Gastroesophageal sphincter (tissue), 4 donors: ENCODE measurements around the gene CCT6B. TPM values are rescaled to one million over a fixed set of nuclear protein-coding genes. Genes with fewer than 3 reads are reported as not detected.

Experiments used
- ATAC-seq: fragments of 150-250 bp; one replicate; pipeline ENCODE4 v1.9.1; 2016; ENCODE audit warnings: mild to moderate bottlenecking, moderate library complexity
- H3K27ac ChIP-seq, 4 donors: fragments of 200-600 bp; sonication (generic) in 3 of 4; 1 replicate in 3 of 4; 2 replicates in 1 of 4; pipeline ENCODE4 v1.5.1; 2016 to 2019
- H3K27me3 ChIP-seq: fragments of 200-600 bp; sonication (generic); one replicate; pipeline ENCODE4 v1.5.1; 2019
- H3K36me3 ChIP-seq, 2 donors: fragments of 200-600 bp; sonication (generic); one replicate each; pipeline ENCODE4 v1.5.1; 2019; ENCODE audit warnings: control low read depth in 1 of 2
- H3K4me1 ChIP-seq, 3 donors: fragments of 200-600 bp; sonication (generic); 1 replicate in 2 of 3; 2 replicates in 1 of 3; pipeline ENCODE4 v1.5.1; 2016 to 2019; ENCODE audit warnings: control low read depth in 2 of 3
- H3K4me3 ChIP-seq, 2 donors: fragments of 200-600 bp; sonication (generic); one replicate each; pipeline ENCODE4 v1.5.1; 2019; ENCODE audit warnings: mild to moderate bottlenecking in 1 of 2, moderate library complexity in 1 of 2
- H3K9me3 ChIP-seq, 3 donors: fragments of 200-600 bp; sonication (generic); one replicate each; pipeline ENCODE4 v1.5.1; 2017 to 2019; ENCODE audit warnings: control low read depth in 2 of 3
- EP300 ChIP-seq: sonication (generic); formaldehyde crosslinking; IDR thresholded peaks from one replicate; pipeline ENCODE4 v1.6.1; 2017; ENCODE audit warnings: antibody characterized with exemption, mild to moderate bottlenecking
- POLR2A ChIP-seq, 2 donors: fragments of 450-650 bp; IDR thresholded peaks; one replicate each; pipeline ENCODE4 v1.6.1; 2017; ENCODE audit warnings: antibody characterized with exemption in 2 of 2, mild to moderate bottlenecking in 2 of 2, moderate library complexity in 1 of 2
- POLR2AphosphoS5 ChIP-seq: sonication (generic); formaldehyde crosslinking; IDR thresholded peaks from one replicate; pipeline ENCODE4 v1.6.1; 2017; ENCODE audit warnings: antibody characterized with exemption
- WGBS, 2 donors: methylation state at CpG; one replicate each; pipeline ENCODE4 v1.1.5; 2018; ENCODE audit warnings: low coverage in 1 of 2; 5-methylcytosine and 5-hydroxymethylcytosine counted together
- total RNA-seq, 4 donors: library from RNA; depleted of rRNA; stranded (reverse); fragments of >200 nt; gene quantifications; one replicate each; pipeline ENCODE4 v1.1.0, GENCODE V29; 2016
- TF ChIP-seq, protein P1 (sequence below), 4 experiments: fragments of 200-600 bp in 2 of 4; fragments of 450-650 bp in 2 of 4; sonication (generic) in 1 of 4; IDR thresholded peaks; one replicate each; pipeline ENCODE4 v1.5.1; 2017 to 2019; ENCODE audit warnings: antibody characterized with exemption in 4 of 4, mild to moderate bottlenecking in 2 of 4, moderate library complexity in 2 of 4

CCT6B gene
- total RNA-seq, 4 donors from 2014 or later, result 2.5 to 4.0 (median 2.8) TPM

DNA sequence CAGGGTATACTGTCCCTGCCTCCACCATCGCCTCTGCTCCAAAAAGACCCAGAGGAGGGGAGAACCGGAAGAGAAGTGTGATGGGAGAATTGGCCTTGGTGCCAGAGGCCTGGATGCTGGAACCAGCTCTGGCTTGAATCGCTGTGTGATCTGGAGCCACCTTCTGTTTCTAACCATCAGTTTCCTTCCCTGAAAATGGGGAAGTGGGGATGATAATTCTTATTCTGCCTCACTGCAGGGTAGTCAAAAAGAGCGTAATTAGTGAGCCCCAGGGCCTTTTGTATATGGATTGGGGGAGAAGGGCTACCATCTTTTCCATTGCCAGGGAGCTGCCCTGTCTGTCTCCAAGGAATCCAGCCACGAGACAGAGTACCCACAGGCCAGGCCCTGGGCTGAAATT is 52.2 kb downstream of the CCT6B start:
- no peak for TF ChIP-seq EP300
- TF ChIP-seq, protein P1, sequence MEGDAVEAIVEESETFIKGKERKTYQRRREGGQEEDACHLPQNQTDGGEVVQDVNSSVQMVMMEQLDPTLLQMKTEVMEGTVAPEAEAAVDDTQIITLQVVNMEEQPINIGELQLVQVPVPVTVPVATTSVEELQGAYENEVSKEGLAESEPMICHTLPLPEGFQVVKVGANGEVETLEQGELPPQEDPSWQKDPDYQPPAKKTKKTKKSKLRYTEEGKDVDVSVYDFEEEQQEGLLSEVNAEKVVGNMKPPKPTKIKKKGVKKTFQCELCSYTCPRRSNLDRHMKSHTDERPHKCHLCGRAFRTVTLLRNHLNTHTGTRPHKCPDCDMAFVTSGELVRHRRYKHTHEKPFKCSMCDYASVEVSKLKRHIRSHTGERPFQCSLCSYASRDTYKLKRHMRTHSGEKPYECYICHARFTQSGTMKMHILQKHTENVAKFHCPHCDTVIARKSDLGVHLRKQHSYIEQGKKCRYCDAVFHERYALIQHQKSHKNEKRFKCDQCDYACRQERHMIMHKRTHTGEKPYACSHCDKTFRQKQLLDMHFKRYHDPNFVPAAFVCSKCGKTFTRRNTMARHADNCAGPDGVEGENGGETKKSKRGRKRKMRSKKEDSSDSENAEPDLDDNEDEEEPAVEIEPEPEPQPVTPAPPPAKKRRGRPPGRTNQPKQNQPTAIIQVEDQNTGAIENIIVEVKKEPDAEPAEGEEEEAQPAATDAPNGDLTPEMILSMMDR (IDR thresholded peaks at IDR 0.05), result no peak
- WGBS, 2 donors, result 73 to 83% methylated on average over 2 to 4 of the region's 5 CpGs
- ATAC-seq, result no peak
- no peak overlapping the region for H3K4me3 ChIP-seq
- no peaks in the 10 kb centered on the region for H3K9me3 ChIP-seq
- H3K27ac ChIP-seq, result no peak overlapping the region
- no peaks in the 10 kb centered on the region for H3K4me1 ChIP-seq
- no peaks in the 10 kb centered on the region for H3K27me3 ChIP-seq
- no peaks in the 10 kb centered on the region for H3K36me3 ChIP-seq

DNA sequence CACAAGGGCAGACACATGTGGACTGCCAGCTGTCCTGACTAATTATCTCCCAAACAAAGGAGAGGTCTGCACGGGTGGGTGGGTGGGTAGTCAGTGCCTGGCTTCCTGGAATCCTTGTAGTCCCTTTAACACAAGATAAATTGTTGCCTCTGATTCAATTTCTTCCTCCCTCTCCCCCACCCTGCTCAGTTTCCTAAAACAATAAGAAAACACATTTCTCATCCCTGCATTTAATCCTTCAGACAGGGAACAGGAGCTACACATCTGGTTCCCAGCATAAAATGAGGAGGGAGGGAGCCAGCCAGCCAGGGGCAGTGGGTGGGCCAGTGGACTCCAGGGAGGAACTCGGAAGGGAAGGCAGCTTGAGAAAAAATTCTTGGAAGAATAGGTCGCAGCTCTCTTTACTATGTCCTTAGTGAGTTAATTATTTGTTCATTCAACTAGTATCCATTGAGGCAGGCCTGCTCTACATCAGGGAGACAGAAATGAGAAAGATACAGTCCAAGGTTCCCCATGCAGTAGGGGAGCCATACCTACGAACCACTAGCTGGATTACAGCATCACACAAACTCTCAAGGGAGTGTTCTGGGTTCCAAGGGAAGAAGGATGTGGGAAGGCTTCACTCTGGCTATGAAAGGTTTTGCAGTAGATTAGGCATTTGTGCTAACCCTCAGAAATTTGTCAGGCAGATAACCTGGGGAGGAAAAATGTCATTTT is 58.3 kb downstream of the CCT6B start:
- TF ChIP-seq EP300, result no peak
- TF ChIP-seq, protein P1 (IDR thresholded peaks at IDR 0.05), result no peak
- TF ChIP-seq POLR2A (IDR thresholded peaks at IDR 0.05), result no peak
- no peak for TF ChIP-seq POLR2AphosphoS5
- WGBS, 2 donors, result 26 to 33% methylated on average over 3 of the region's 4 CpGs
- Histone ChIP-seq H3K9me3 (no peaks in the 10 kb centered on the region), H3K36me3 (no peaks in the 10 kb centered on the region), H3K4me3 (no peak overlapping the region), H3K4me1 (no peaks in the 10 kb centered on the region), H3K27ac (no peak overlapping the region), H3K27me3 (peaks cover 7% of the 10 kb centered on the region)
- ATAC-seq, result no peak

DNA sequence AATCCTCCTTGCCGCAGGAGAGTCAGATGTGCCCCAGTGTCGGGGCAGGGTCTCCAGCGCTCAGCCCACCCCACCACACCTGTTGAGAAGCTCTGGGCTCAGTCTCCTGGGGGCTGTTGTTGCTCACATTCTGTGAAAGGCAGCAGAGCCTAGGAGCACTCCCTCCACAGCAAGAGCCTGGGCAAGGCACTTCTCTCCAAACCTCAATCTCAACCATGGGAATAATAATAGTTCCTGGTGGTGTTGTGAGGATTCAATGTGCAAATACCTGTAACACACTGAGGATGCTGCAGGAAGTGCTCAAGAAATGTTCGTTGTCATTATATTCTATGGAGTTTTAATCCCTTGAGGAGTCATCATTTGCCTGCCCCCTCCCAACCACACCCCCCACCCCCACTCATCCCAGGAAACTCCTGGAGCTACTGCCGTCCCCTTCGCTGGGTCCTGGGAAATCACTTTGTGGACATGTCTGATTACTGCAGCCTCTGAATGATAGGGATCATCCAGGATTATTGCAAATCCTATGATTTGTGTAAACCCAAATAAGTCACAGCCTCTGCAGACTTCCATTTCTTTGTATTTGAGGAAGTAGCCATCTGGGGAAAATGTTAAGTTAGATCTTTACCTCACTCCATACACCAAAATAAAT is 61.5 kb downstream of the CCT6B start:
- no peaks in the 10 kb centered on the region for H3K36me3 ChIP-seq
- no peaks in the 10 kb centered on the region for H3K9me3 ChIP-seq
- WGBS, 2 donors, result 57 to 60% methylated on average over 1 to 6 of the region's 6 CpGs
- no peak overlapping the region for H3K27ac ChIP-seq
- TF ChIP-seq POLR2AphosphoS5 (no peak), POLR2A (IDR thresholded peaks at IDR 0.05) (no peak), EP300 (no peak)
- TF ChIP-seq, protein P1 (IDR thresholded peaks at IDR 0.05), result no peak
- H3K4me3 ChIP-seq, result no peak overlapping the region
- H3K4me1 ChIP-seq, result no peaks in the 10 kb centered on the region
- ATAC-seq, result no peak
- H3K27me3 ChIP-seq, result peaks cover 30% of the 10 kb centered on the region

DNA sequence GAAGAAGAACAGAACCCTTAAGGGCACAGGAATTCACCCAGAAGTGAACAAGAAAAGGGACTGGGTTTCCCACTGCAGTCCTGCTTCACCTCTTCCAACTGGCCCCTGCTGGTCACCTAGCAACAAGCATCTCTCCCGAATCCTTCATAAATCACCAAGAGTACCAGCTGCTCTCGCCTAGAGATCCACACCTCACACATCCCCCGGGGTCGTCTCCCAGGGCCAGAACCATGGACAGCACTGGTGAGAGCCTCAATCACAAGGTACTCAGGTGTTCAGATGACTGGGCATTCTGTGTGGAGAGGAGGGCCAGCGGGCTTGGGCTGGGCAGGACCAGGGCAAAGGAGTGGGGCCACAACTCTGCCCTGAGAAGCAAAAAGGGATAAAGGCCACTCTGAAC is 65.9 kb downstream of the CCT6B start:
- H3K4me3 ChIP-seq, result no peak overlapping the region
- H3K36me3 ChIP-seq, result no peaks in the 10 kb centered on the region
- H3K27me3 ChIP-seq, result peaks cover 61% of the 10 kb centered on the region
- WGBS, 2 donors, result 0 to 5% methylated on average over 3 to 4 of the region's 5 CpGs
- H3K9me3 ChIP-seq, result no peaks in the 10 kb centered on the region
- no peak overlapping the region for H3K27ac ChIP-seq
- H3K4me1 ChIP-seq, result no peaks in the 10 kb centered on the region
- no peak for ATAC-seq
- no peak for TF ChIP-seq EP300
- no peak for TF ChIP-seq POLR2A (IDR thresholded peaks at IDR 0.05)
- TF ChIP-seq POLR2AphosphoS5, result no peak
- TF ChIP-seq, protein P1 (IDR thresholded peaks at IDR 0.05), result no peak

DNA sequence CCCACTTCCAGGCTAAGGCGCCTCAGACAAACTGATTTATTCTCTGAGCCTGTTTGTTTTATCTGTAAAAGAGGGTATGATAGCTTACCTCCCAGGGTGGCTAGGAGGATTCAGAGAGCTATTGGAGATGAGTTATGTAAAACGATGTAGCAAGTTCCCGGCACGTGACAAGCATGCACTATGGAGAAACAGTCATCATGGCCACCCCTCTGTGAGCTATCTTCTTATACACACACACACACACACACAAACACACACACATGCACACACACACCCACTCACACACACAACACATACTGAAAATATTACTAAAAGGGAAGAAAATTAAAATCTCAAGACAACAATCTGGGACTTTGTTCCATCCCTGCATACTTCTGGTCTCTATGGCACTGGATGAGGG is 66.3 kb downstream of the CCT6B start:
- TF ChIP-seq POLR2AphosphoS5, result no peak
- TF ChIP-seq, protein P1 (IDR thresholded peaks at IDR 0.05), result no peak
- TF ChIP-seq POLR2A (IDR thresholded peaks at IDR 0.05), result no peak
- no peak for TF ChIP-seq EP300
- Histone ChIP-seq H3K4me3 (no peak overlapping the region), H3K4me1 (no peaks in the 10 kb centered on the region), H3K36me3 (no peaks in the 10 kb centered on the region), H3K27ac (no peak overlapping the region), H3K27me3 (peaks cover 65% of the 10 kb centered on the region), H3K9me3 (no peaks in the 10 kb centered on the region)
- 80 to 96% methylated on average over 2 to 4 of the region's 4 CpGs for WGBS, 2 donors
- ATAC-seq, result no peak
